Breast epithelium (tissue), 3 donors: Measurements from ENCODE around the gene FBXL7.

Experiments
- CTCF ChIP-seq, 3 donors: fragments of 450-650 bp; IDR thresholded peaks; one replicate each; pipeline ENCODE4 v1.5.1; 2016 to 2017; ENCODE audit warnings: antibody characterized with exemption in 3 of 3, mild to moderate bottlenecking in 3 of 3, moderate library complexity in 3 of 3
- POLR2A ChIP-seq: fragments of 450-650 bp; IDR thresholded peaks from one replicate; pipeline ENCODE4 v1.6.1; 2016; ENCODE audit warnings: antibody characterized with exemption, mild to moderate bottlenecking, moderate library complexity
- POLR2AphosphoS5 ChIP-seq, 3 donors: sonication (generic); formaldehyde crosslinking; IDR thresholded peaks; one replicate each; pipeline ENCODE4 v1.6.1; 2017; ENCODE audit warnings: antibody characterized with exemption in 3 of 3

- TF ChIP-seq CTCF (IDR thresholded peaks at IDR 0.05) (no peak), POLR2AphosphoS5 (IDR thresholded peaks at IDR 0.05) (no peak), POLR2A (no peak)
Measured at GRCh38 chr5:15943487-15943886, 443.5 kb downstream of the FBXL7 start.
